Measurements from ENCODE around the gene MYLK. TPM values are rescaled to one million over a fixed set of nuclear protein-coding genes. Genes with fewer than 3 reads are reported as not detected.

Gene MYLK
- polyA plus RNA-seq, 1 donor (not counting 4 experiments of a cell fraction or from before 2014, with no cell fraction given): 7.8 TPM

DNA sequence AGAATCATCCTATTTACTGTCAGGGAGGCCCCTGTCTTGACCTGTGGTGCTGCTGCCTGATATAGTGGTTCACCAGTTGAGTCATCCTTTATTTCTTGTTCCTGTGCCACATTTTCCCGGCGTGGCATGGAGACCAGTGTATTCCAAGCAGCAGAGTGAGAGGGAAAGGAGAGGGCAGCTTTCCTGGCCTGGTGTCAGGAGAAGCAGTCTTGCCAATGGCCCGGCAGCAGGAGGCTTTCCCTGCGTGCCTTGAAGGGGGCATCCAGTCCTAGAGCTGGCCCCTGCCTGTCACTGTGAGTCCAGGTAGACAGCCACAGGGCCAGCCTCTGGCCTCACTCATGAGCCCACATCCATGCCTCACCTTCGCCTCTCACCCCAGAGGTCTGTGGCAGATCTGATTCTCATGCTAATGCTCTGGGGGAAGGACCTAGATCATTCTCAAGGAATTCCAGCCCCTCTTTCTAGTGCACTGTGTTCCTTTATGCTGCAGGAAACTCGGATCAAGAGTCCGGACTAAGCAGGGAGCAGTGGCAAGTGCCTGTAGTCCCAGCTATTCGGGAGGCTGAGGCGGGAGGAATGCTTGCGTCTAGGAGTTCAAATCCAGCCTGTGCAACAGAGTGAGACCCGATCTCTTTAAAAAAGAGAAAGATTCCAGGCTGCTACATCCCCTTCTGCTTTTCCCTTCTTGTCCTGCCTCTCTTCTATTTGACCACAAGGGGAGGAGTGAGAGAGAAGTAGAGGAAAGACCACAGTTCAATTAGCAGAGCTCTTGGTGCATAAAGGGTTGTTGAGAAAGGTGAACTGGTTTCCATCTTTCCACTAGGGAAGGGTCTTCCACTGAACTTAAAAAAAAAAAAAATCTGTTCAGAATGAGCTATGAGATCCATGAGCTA lies 232.4 kb downstream of the MYLK start:
- Histone ChIP-seq H3K9ac (ENCODE audit: control insufficient read depth, extremely low read depth, insufficient read depth, low read length) (no peak overlapping the region), H4K20me1 (ENCODE audit: control insufficient read depth, extremely low read depth, insufficient read depth, low read length) (no peaks in the 10 kb centered on the region), H3K4me1 (ENCODE audit: control insufficient read depth, extremely low read depth, insufficient read depth, low read length) (no peaks in the 10 kb centered on the region), H2AFZ (ENCODE audit: control insufficient read depth, low read length) (no peak overlapping the region), H3K79me2 (ENCODE audit: control insufficient read depth, insufficient read depth, low read length) (no peaks in the 10 kb centered on the region), H3K36me3 (ENCODE audit: control insufficient read depth in 2 of 2, extremely low read depth in 1 of 2, insufficient read depth in 2 of 2, low read length in 2 of 2) (no peaks in the 10 kb centered on the region), H3K4me3 (ENCODE audit: control insufficient read depth in 2 of 3, extremely low read depth in 1 of 3, insufficient read depth in 2 of 3, low read depth in 1 of 3, low read length in 3 of 3) (no peak overlapping the region), H3K27ac (ENCODE audit: control insufficient read depth, insufficient read depth, low read length) (no peak overlapping the region), H3K27me3 (ENCODE audit: control insufficient read depth, extremely low read depth, insufficient read depth, low read length) (no peaks in the 10 kb centered on the region), H3K9me1 (ENCODE audit: control insufficient read depth, extremely low read depth, insufficient read depth, low read length) (no peaks in the 10 kb centered on the region), H3K4me2 (ENCODE audit: control insufficient read depth, extremely low read depth, insufficient read depth, low read depth, low read length) (no peak overlapping the region), H3K9me3 (ENCODE audit: control insufficient read depth, low read depth, low read length) (no peaks in the 10 kb centered on the region)
- TF ChIP-seq, protein P1, sequence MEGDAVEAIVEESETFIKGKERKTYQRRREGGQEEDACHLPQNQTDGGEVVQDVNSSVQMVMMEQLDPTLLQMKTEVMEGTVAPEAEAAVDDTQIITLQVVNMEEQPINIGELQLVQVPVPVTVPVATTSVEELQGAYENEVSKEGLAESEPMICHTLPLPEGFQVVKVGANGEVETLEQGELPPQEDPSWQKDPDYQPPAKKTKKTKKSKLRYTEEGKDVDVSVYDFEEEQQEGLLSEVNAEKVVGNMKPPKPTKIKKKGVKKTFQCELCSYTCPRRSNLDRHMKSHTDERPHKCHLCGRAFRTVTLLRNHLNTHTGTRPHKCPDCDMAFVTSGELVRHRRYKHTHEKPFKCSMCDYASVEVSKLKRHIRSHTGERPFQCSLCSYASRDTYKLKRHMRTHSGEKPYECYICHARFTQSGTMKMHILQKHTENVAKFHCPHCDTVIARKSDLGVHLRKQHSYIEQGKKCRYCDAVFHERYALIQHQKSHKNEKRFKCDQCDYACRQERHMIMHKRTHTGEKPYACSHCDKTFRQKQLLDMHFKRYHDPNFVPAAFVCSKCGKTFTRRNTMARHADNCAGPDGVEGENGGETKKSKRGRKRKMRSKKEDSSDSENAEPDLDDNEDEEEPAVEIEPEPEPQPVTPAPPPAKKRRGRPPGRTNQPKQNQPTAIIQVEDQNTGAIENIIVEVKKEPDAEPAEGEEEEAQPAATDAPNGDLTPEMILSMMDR (optimal IDR thresholded peaks at IDR 0.05 in 1 of 3, IDR thresholded peaks at IDR 0.05 in 1 of 3, conservative IDR thresholded peaks at IDR 0.05 in 1 of 3; ENCODE audit: extremely low read depth in 1 of 3, insufficient read depth in 2 of 3, low read length in 3 of 3): no peak
- TF ChIP-seq EZH2 (IDR thresholded peaks at IDR 0.05; ENCODE audit: low read length): no peak
- FAIRE-seq: no peak
- dilution Hi-C loops (cut with MboI; ENCODE audit: extremely low pct_ligation_motif_present, low sequenced_read_pairs): no loop called here
- no peak for DNase-seq (ENCODE audit: low read depth, low spot score)

DNA sequence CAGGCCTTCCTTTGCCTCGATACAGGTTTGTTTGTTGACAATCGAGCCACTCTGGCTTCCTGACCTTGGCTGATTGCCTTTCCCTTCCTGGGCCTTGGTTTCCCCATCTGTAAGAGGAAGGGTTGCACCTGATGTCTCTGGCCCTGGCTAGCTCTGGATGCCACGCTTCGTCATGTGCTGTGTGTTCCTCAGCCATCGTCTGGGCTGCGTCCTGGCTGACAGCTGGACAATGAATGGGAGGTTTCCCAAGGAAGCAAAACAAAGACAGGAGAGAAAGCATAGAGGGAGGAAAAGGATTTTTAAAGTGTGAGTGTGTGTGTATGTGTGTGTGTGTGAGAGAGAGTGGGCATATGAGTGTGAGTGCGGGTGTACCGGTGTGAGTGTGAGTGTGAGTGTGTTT lies 234.0 kb downstream of the MYLK start:
- H3K4me2 ChIP-seq (ENCODE audit: control insufficient read depth, extremely low read depth, insufficient read depth, low read depth, low read length): no peak overlapping the region
- no peak overlapping the region for H3K4me3 ChIP-seq (ENCODE audit: control insufficient read depth in 2 of 3, extremely low read depth in 1 of 3, insufficient read depth in 2 of 3, low read depth in 1 of 3, low read length in 3 of 3)
- no peaks in the 10 kb centered on the region for H3K4me1 ChIP-seq (ENCODE audit: control insufficient read depth, extremely low read depth, insufficient read depth, low read length)
- H3K27me3 ChIP-seq (ENCODE audit: control insufficient read depth, extremely low read depth, insufficient read depth, low read length): no peaks in the 10 kb centered on the region
- no peaks in the 10 kb centered on the region for H4K20me1 ChIP-seq (ENCODE audit: control insufficient read depth, extremely low read depth, insufficient read depth, low read length)
- no peak for FAIRE-seq
- dilution Hi-C loops (cut with MboI; ENCODE audit: extremely low pct_ligation_motif_present, low sequenced_read_pairs): no loop called here
- no peaks in the 10 kb centered on the region for H3K79me2 ChIP-seq (ENCODE audit: control insufficient read depth, insufficient read depth, low read length)
- TF ChIP-seq, protein P1 (optimal IDR thresholded peaks at IDR 0.05 in 1 of 3, IDR thresholded peaks at IDR 0.05 in 1 of 3, conservative IDR thresholded peaks at IDR 0.05 in 1 of 3; ENCODE audit: extremely low read depth in 1 of 3, insufficient read depth in 2 of 3, low read length in 3 of 3): no peak
- TF ChIP-seq EZH2 (IDR thresholded peaks at IDR 0.05; ENCODE audit: low read length): no peak
- no peak for DNase-seq (ENCODE audit: low read depth, low spot score)
- H3K27ac ChIP-seq (ENCODE audit: control insufficient read depth, insufficient read depth, low read length): no peak overlapping the region
- H3K9me3 ChIP-seq (ENCODE audit: control insufficient read depth, low read depth, low read length): no peaks in the 10 kb centered on the region
- no peaks in the 10 kb centered on the region for H3K36me3 ChIP-seq (ENCODE audit: control insufficient read depth in 2 of 2, extremely low read depth in 1 of 2, insufficient read depth in 2 of 2, low read length in 2 of 2)
- H3K9ac ChIP-seq (ENCODE audit: control insufficient read depth, extremely low read depth, insufficient read depth, low read length): no peak overlapping the region
- no peak overlapping the region for H2AFZ ChIP-seq (ENCODE audit: control insufficient read depth, low read length)
- H3K9me1 ChIP-seq (ENCODE audit: control insufficient read depth, extremely low read depth, insufficient read depth, low read length): no peaks in the 10 kb centered on the region

All from keratinocyte (primary cell).